ENCODE results near the gene SST. TPM values are rescaled to one million over a fixed set of nuclear protein-coding genes. Genes with fewer than 3 reads are reported as not detected.

Gene SST
- total and polyA plus RNA-seq, 12 donors = 0.23 TPM; not detected in 11

GRCh38 chr3:187630404-187630803 is 39.8 kb downstream of the SST start:
- ATAC-seq = no peak
- 75 to 84% methylated on average over 3 of the region's 3 CpGs for WGBS, 2 donors

GRCh38 chr3:187629711-187630110 is 40.5 kb downstream of the SST start:
- H3K4me3 ChIP-seq = no peak overlapping the region
- ATAC-seq = no peak
- H3K27me3 ChIP-seq = peaks cover 0 to 7% (median 4%) of the 10 kb centered on the region in 7 donors
- H3K36me3 ChIP-seq = no peaks in the 10 kb centered on the region
- no peak for TF ChIP-seq CTCF (IDR thresholded peaks at IDR 0.05)
- no peak for DNase-seq
- H3K4me1 ChIP-seq = no peaks in the 10 kb centered on the region
- no peak overlapping the region for H3K27ac ChIP-seq
- peaks cover 0 to 11% (median 2%) of the 10 kb centered on the region in 11 donors for H3K9me3 ChIP-seq
- WGBS, 2 donors = 85 to 86% methylated on average over 4 of the region's 4 CpGs
- intact Hi-C loops (cut with DNase I) = loop anchor here in 1 of 10 donors (10.0 kb wide), 1 partner anchor 105 kb away; no protein-coding TSS in a partner anchor

More at GRCh38 chr3:187630404-187630803, 39.8 kb downstream of the SST start:
- H3K36me3 ChIP-seq = no peaks in the 10 kb centered on the region
- peaks cover 0 to 18% (median 6%) of the 10 kb centered on the region in 11 donors for H3K9me3 ChIP-seq
- intact Hi-C loops (cut with DNase I) = loop anchor here in 1 of 10 donors (10.0 kb wide), 1 partner anchor 106 kb away; no protein-coding TSS in a partner anchor
- no peaks in the 10 kb centered on the region for H3K4me1 ChIP-seq
- DNase-seq = no peak
- TF ChIP-seq CTCF (IDR thresholded peaks at IDR 0.05) = no peak
- peaks cover 0 to 6% (median 0%) of the 10 kb centered on the region in 7 donors for H3K27me3 ChIP-seq
- no peak overlapping the region for H3K27ac ChIP-seq
- no peak overlapping the region for H3K4me3 ChIP-seq

- WGBS, 2 donors = 46 to 59% methylated on average over 3 of the region's 3 CpGs
- Histone ChIP-seq H3K27ac (no peak overlapping the region), H3K27me3 (peaks cover 0 to 20% (median 16%) of the 10 kb centered on the region in 7 donors), H3K9me3 (no peaks in the 10 kb centered on the region), H3K4me3 (no peak overlapping the region), H3K36me3 (no peaks in the 10 kb centered on the region), H3K4me1 (no peaks in the 10 kb centered on the region)
- intact Hi-C loops (cut with DNase I) = no loop called here
- ATAC-seq (no peak), DNase-seq (no peak)
- TF ChIP-seq CTCF (IDR thresholded peaks at IDR 0.05) = no peak
Observed at GRCh38 chr3:187628169-187628568, 42.0 kb downstream of the SST start.

- Histone ChIP-seq H3K36me3 (no peaks in the 10 kb centered on the region), H3K4me3 (no peak overlapping the region), H3K4me1 (no peaks in the 10 kb centered on the region), H3K27me3 (peaks cover 0 to 20% (median 18%) of the 10 kb centered on the region in 7 donors), H3K9me3 (no peaks in the 10 kb centered on the region), H3K27ac (no peak overlapping the region)
- no peak for TF ChIP-seq CTCF (IDR thresholded peaks at IDR 0.05)
- no peak for DNase-seq
- ATAC-seq = no peak
- intact Hi-C loops (cut with DNase I) = no loop called here
- 76 to 83% methylated on average over 2 of the region's 2 CpGs for WGBS, 2 donors
Observed at GRCh38 chr3:187626581-187626980, 43.6 kb downstream of the SST start.

Data from heart right ventricle (tissue), 16 donors.